SK-N-SH (cell line): ENCODE data around the gene POU3F1. TPM values are rescaled to one million over a fixed set of nuclear protein-coding genes. Genes with fewer than 3 reads are reported as not detected.

Experiments
- CTCF ChIA-PET: fragments of 300-600, 350-600 bp; formaldehyde crosslinking; extraction: SDS; loops from one replicate; lab custom pipeline; 2021; lab: Yijun Ruan, JAX
- POLR2A ChIA-PET: fragments of 350-600 bp; sonication (Branson Sonifier 250); formaldehyde crosslinking; extraction: SDS; loops from one replicate; lab custom pipeline; 2020; ENCODE audit warnings: antibody characterized with exemption, inconsistent platforms; lab: Yijun Ruan, JAX
- DNase-seq: peaks from one replicate; pipeline ENCODE4 v3.0.0; 2012
- H2AFZ ChIP-seq: fragments of 200-600 bp; sonication (generic); 2 replicates; pipeline ENCODE4 v1.8.1; 2016; ENCODE audit warnings: antibody characterized with exemption, mild to moderate bottlenecking, low read depth
- H3F3A ChIP-seq: fragments of 200-600 bp; sonication (generic); replicated peaks from 2 replicates; pipeline ENCODE3; 2016; ENCODE audit warnings: antibody characterized with exemption, mild to moderate bottlenecking; ENCODE audit not compliant: insufficient read depth
- H3K27ac ChIP-seq, 2 experiments: fragments of 200-500 bp in 1 of 2; fragments of 200-600 bp in 1 of 2; sonication (Bioruptor generic) in 1 of 2; sonication (generic), shearing (Covaris generic) in 1 of 2; 2 replicates each; pipeline versions ENCODE4 v1.5.1 to v1.6.1; 2014 to 2016; ENCODE audit warnings: low read depth in 2 of 2, inconsistent platforms in 1 of 2, low read length in 1 of 2, mild to moderate bottlenecking in 1 of 2, mixed read lengths in 1 of 2
- H3K27me3 ChIP-seq: fragments of 200-600 bp; sonication (generic), shearing (Covaris generic); 2 replicates; pipeline ENCODE4 v1.6.1; 2016; ENCODE audit warnings: mixed run types; ENCODE audit not compliant: insufficient read depth
- H3K36me3 ChIP-seq, 2 experiments: fragments of 200-500 bp in 1 of 2; fragments of 200-600 bp in 1 of 2; sonication (Bioruptor generic) in 1 of 2; sonication (generic) in 1 of 2; replicated peaks in 1 of 2; 2 replicates each; pipeline versions ENCODE3 to v1.5.1; 2014 to 2016; ENCODE audit warnings: low read length in 1 of 2, mild to moderate bottlenecking in 1 of 2; ENCODE audit not compliant: insufficient read depth in 2 of 2, control insufficient read depth in 1 of 2
- H3K4me1 ChIP-seq, 2 experiments: fragments of 200-500 bp in 1 of 2; fragments of 200-600 bp in 1 of 2; sonication (Bioruptor generic) in 1 of 2; sonication (generic), shearing (Covaris generic) in 1 of 2; 2 replicates each; pipeline versions ENCODE4 v1.5.1 to v1.6.1; 2014 to 2016; ENCODE audit warnings: low read depth in 1 of 2, low read length in 1 of 2, mixed run types in 1 of 2; ENCODE audit not compliant: insufficient read depth in 2 of 2, control insufficient read depth in 1 of 2
- H3K4me2 ChIP-seq: fragments of 200-600 bp; sonication (generic), shearing (Covaris generic); 2 replicates; pipeline ENCODE4 v1.6.1; 2017; ENCODE audit warnings: mixed run types
- H3K4me3 ChIP-seq, 2 experiments: fragments of 200-500 bp in 1 of 2; fragments of 200-600 bp in 1 of 2; sonication (Bioruptor generic) in 1 of 2; sonication (generic), shearing (Covaris generic) in 1 of 2; 2 replicates each; pipeline versions ENCODE4 v1.5.1 to v1.8.1; 2014 to 2016; ENCODE audit warnings: low read depth in 2 of 2, inconsistent platforms in 1 of 2, low read length in 1 of 2, mild to moderate bottlenecking in 1 of 2, mixed read lengths in 1 of 2, moderate library complexity in 1 of 2
- H3K79me2 ChIP-seq: fragments of 200-600 bp; sonication (generic); 2 replicates; pipeline ENCODE4 v1.8.1; 2017; ENCODE audit warnings: mild to moderate bottlenecking; ENCODE audit not compliant: insufficient read depth
- H3K9ac ChIP-seq: fragments of 200-600 bp; sonication (generic); 2 replicates; pipeline ENCODE4 v1.6.1; 2017; ENCODE audit warnings: mixed run types
- H3K9me2 ChIP-seq: fragments of 200-600 bp; sonication (generic); 2 replicates; pipeline ENCODE4 v1.6.1; 2017; ENCODE audit warnings: mixed run types
- H3K9me3 ChIP-seq: fragments of 200-600 bp; sonication (generic); 2 replicates; pipeline ENCODE4 v1.6.1; 2017; ENCODE audit warnings: mixed run types, mild to moderate bottlenecking, moderate library complexity
- H4K20me1 ChIP-seq: fragments of 200-600 bp; sonication (generic); 2 replicates; pipeline ENCODE4 v1.6.1; 2017; ENCODE audit warnings: mild to moderate bottlenecking, mixed run types; ENCODE audit not compliant: insufficient read depth
- ELF1 ChIP-seq: IDR thresholded peaks from 2 replicates; pipeline ENCODE4 v1.4.0; 2012
- FOSL2 ChIP-seq: IDR thresholded peaks from 2 replicates; pipeline ENCODE4 v1.4.0; 2012; ENCODE audit warnings: low read depth, mild to moderate bottlenecking, moderate library complexity, borderline replicate concordance
- GABPA ChIP-seq: IDR thresholded peaks from 2 replicates; pipeline ENCODE4 v1.4.0; 2012; ENCODE audit warnings: low read depth, mild to moderate bottlenecking
- GATA2 ChIP-seq: sonication (generic); formaldehyde crosslinking; IDR thresholded peaks from 2 replicates; pipeline ENCODE4 v1.5.0; 2020; ENCODE audit warnings: mild to moderate bottlenecking, missing genetic modification reagents
- JUND ChIP-seq: IDR thresholded peaks from 2 replicates; pipeline ENCODE4 v1.4.0; 2012
- MEF2A ChIP-seq: IDR thresholded peaks from 2 replicates; pipeline ENCODE4 v1.4.0; 2012; ENCODE audit warnings: low read depth, borderline replicate concordance
- POLR2AphosphoS5 ChIP-seq: IDR thresholded peaks from 2 replicates; pipeline ENCODE4 v1.6.1; 2012; ENCODE audit warnings: low read depth, low read length
- RCOR1 ChIP-seq: fragments of 150-350 bp; IDR thresholded peaks from 2 replicates; pipeline ENCODE4 v1.6.1; 2017; ENCODE audit warnings: antibody characterized with exemption, low read length
- REST ChIP-seq: IDR thresholded peaks from 2 replicates; pipeline ENCODE4 v1.6.1; 2012; ENCODE audit warnings: mild to moderate bottlenecking, low read depth, low read length, moderate library complexity
- RXRA ChIP-seq: IDR thresholded peaks from 2 replicates; pipeline ENCODE4 v1.4.0; 2012; ENCODE audit warnings: low read depth, mild to moderate bottlenecking, borderline replicate concordance
- SIN3A ChIP-seq: IDR thresholded peaks from 2 replicates; pipeline ENCODE4 v1.6.1; 2012; ENCODE audit warnings: low read depth, mild to moderate bottlenecking, low read length, moderate library complexity, borderline replicate concordance
- TAF1 ChIP-seq: IDR thresholded peaks from 2 replicates; pipeline ENCODE4 v1.6.1; 2012; ENCODE audit warnings: low read depth, mild to moderate bottlenecking, low read length, moderate library complexity, borderline replicate concordance
- TCF12 ChIP-seq: IDR thresholded peaks from 2 replicates; pipeline ENCODE4 v1.4.0; 2012
- USF1 ChIP-seq: IDR thresholded peaks from 2 replicates; pipeline ENCODE4 v1.4.0; 2012; ENCODE audit warnings: low read depth, borderline replicate concordance
- USF2 ChIP-seq: fragments of 150-350 bp; IDR thresholded peaks from 2 replicates; pipeline ENCODE4 v1.6.1; 2017; ENCODE audit warnings: antibody characterized with exemption, low read length, low read depth, borderline replicate concordance
- ZBTB33 ChIP-seq: IDR thresholded peaks from 2 replicates; pipeline ENCODE4 v1.4.0; 2012; ENCODE audit warnings: low read depth, borderline replicate concordance
- WGBS: methylation state at CpG from one replicate; pipeline ENCODE4 v1.1.6; 2017; ENCODE audit warnings: low lambda C conversion rate; 5-methylcytosine and 5-hydroxymethylcytosine counted together
- polyA plus RNA-seq, 3 experiments: library from polyadenylated mRNA; depleted of rRNA; stranded (reverse); fragments of >200 nt; gene quantifications; 2 replicates each; pipeline ENCODE4 v1.2.3, GENCODE V29; 2012
- TF ChIP-seq, protein P1 (sequence below): IDR thresholded peaks from 2 replicates; pipeline ENCODE4 v1.4.0; 2012; ENCODE audit warnings: low read depth

Gene POU3F1
- polyA plus RNA-seq, 1 of the 3 experiments (the other 2 are of a cell fraction), result not detected

DNA sequence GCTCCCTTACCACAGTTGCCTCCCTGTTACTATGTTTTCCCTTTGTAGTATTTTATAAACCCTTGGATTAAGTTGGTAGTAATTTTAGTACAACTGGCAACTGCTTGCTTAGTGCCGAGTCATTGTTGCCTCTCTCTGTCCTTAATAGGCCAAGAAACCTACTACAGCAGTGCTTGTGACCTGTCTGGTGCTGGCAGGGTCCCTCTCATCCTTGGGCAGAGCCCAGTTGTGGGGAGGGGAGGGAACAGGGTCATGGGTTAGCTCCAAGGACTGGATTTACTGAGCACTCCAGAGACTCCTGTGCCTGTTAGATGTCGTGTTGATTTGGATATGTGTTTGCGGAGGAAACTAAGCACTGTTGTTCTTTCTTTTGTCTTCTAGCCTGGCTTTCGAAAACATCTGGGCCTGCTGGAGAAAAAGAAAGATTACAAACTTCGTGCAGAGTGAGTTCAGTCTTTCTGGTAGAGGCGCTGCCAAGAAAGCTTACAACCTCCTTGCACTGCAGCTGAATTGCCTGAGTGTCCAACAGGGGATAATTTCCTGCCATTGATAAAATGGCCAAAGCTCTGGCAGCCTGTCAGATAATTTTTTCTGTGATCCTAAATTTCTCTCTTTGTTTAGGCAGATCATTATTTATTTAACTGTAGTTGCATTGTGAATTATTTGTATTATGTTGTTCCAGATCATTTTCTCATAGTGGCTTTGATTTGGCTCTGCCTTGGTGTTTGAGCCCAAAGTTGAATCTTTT, 30.4 kb downstream of the POU3F1 start (continued):
- TF ChIP-seq REST (no peak), TCF12 (no peak), RCOR1 (no peak)

DNA sequence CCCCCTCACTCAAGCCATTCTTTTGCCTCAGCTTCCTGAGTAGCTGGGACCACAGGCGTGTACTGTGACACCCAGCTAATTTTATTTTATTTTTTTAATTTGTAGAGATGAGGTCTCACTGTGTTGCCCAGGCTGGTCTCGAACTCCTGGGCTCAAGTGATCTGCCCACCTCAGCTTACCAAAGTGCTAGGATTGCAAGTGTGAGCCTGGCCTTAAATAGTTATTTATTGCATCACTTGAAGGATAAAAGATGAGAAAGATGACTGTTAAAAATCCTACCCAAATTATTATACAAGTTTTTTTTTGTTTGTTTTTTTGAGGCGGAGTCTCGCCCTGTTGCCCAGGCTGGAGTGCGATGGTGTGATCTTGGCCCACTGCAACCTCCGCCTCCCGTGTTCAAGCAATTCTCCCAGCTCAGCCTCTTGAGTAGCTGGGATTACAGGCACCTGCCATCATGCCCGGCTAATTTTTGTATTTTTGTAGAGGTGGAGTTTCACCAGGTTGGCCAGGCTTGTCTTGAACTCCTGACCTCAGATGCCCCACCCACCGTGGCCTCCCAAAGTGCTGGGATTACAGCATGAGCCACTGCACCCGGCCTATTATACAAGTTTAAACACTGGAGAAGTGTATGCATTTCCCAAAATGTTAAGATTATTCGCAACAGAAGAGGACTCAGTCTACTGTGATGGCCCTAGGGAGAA, 31.7 kb downstream of the POU3F1 start:
- Histone ChIP-seq H3K9ac (no peak overlapping the region), H3K4me1 (peaks cover 3 to 20% of the 10 kb centered on the region in 2 experiments; a peak in 2 of 4 replicates), H3F3A (peaks cover 7% of the 10 kb centered on the region), H3K4me3 (no peak overlapping the region; a peak in 1 of 4 replicates), H3K36me3 (peaks cover 38 to 46% of the 10 kb centered on the region in 2 experiments), H3K27ac (no peak overlapping the region), H2AFZ (no peak overlapping the region), H3K79me2 (peaks cover 65% of the 10 kb centered on the region), H4K20me1 (no peaks in the 10 kb centered on the region), H3K27me3 (no peaks in the 10 kb centered on the region), H3K9me2 (no peaks in the 10 kb centered on the region), H3K4me2 (peak overlapping the region; percentile 82; the same call in 1 of the 2 replicates), H3K9me3 (no peaks in the 10 kb centered on the region)
- 86% methylated on average over 11 of the region's 11 CpGs for WGBS
- no peak for DNase-seq
- ChIA-PET POLR2A (no interaction called here), CTCF (interaction anchor here (5.5 kb wide), 1 partner anchor 12 kb away, joined by 52 read pairs; no protein-coding TSS in a partner anchor)
- no peak for TF ChIP-seq ELF1
- TF ChIP-seq MEF2A, result no peak
- TF ChIP-seq SIN3A, result no peak
- TF ChIP-seq REST, result no peak
- TF ChIP-seq POLR2AphosphoS5, result no peak
- TF ChIP-seq TAF1, result no peak
- no peak for TF ChIP-seq TCF12
- TF ChIP-seq ZBTB33, result no peak
- no peak for TF ChIP-seq RXRA
- TF ChIP-seq FOSL2, result no peak
- no peak for TF ChIP-seq JUND
- no peak for TF ChIP-seq USF2
- TF ChIP-seq, protein P1, sequence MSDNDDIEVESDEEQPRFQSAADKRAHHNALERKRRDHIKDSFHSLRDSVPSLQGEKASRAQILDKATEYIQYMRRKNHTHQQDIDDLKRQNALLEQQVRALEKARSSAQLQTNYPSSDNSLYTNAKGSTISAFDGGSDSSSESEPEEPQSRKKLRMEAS, result no peak
- no peak for TF ChIP-seq GATA2 (CRISPR knock-in tag)
- TF ChIP-seq GABPA, result no peak
- no peak for TF ChIP-seq USF1
